Stimulated activated CD8-positive, alpha-beta memory T cell treated with anti-CD3 and anti-CD28 coated beads, Interleukin-4, amount 100 ng/mL, for 24 hours (primary cell): ENCODE measurements around the gene FGFRL1.

Experiments used
- DNase-seq: peaks from one replicate; pipeline ENCODE4 v3.0.0-alpha.2; 2020; ENCODE audit warnings: low read depth

FGFRL1 gene

DNA sequence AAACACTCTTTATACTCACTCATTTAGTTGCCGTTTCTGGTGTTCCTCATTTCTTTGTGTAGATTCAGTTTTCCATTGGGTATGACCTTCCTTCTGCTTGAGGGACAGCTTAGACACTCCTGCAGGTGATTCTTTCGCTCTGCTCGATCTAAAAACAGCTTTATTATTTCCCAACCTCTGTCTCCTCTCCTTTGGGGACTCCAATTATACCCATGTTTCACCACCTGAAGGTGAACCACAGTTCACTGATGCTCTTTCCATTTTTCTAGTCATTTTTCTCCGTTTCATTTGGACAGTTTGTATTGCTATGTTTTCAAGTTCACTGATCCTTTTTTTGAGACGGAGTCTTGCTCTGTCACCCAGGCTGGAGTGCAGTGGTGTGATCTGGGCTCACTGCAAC lies 4.6 kb upstream of the FGFRL1 start:
- no peak for DNase-seq

DNA sequence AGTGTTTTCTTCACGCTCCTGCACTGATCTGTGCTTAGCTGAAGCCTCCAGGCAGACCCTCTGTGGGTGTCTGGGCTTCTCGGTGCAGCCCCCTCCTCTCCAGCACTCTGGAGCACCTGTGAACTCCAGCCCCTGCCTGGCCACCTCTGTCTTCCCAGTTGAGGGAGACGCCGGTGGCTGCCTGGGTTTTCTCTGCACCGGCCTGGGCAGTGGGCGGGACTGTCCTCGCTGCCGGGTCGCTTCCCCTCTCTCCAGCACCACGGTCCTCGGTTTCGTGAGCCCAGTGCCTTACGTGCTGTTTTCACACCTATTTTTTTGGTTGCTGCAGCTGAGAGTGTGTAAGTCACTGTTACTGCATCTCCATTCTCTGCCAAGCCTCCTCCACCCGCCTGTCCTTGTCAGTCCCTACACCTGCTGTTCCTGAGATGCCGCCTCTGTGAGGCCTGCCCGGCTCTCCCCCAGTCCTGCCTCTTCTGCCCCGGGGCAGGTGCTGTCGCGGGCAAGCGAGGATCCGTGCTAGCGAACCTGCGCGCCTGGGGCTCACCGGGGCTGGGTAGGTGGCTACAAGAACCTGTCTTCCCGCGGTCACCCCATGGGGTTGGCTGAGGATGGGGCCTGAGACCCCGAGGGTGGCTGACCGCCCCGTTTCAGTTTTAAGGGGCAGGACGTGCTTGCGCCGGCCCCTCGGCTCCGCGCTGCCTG lies 2.4 kb upstream of the FGFRL1 start:
- DNase-seq: no peak

DNA sequence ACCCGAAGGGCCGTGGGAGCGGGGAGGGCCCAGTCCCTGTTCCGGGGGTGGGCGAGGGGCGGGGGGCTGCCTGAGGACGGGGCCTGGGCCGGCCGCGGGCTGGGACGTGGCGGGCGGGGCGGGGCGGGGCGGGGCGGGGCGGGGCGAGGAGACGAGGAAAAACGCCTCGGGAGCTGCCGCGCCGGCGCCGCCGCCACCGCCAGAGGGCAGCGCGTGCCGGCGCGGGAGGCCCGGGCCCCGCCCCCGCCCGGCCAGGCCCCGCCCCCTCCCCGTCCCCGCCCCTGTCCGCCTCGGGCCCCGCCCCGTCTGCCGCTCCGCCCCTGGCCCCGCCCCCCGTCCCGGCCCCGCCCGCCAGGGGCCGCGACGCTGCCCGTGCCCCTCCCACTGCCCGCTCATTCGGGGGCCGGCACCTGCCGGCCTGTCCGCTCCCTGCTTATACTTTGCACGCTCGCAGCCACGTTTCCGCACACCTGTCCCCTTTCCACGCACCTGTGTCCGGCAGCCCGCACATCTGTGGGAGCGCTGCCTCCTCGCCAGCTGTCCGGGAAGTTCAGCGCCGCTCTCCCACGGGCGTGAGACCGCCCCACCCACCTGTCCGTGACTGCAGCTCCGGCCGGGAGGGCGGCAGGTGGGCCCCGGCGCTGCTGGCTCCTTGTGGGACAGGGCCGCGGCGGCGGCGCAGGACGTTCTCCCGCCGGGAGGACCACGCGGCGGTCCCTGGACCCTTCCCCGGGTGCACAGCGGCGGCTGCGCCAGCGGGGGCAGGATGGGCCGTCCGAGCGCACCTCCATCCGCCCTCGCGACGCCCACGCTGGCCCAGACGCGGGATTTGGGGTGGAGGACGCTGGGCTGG lies 1.7 kb upstream of the FGFRL1 start:
- peak; percentile 60 for DNase-seq

DNA sequence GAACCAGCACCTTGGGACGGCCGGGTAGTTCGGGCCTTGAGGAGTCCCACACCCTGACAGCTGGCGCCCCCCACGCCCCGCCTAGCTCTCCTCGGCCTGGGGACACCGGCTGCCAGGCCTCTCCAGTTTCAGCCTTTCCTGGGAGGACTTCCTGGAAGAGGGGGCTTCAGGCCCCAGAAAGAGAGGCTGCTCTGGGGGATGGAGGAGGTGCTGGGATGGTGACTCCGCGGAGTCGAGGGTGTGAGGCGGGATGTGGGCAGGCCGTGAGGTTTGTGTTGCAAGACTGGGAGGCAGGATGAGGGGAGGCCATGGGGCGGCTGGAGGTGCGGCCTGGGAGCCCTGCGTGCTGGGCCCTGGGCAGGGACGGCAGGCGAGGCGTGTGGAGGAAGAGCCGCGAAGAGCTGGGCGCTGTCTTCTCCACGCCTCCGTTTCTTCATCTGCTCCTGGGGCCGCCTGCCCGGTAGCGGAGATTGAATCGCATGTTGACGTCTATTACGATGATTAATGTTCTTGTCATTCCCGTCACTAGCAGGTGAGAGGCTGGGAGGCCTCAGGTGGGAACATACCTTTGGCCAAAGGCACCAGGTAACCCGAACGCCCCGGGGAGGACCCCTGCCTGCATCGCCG lies 918 bp upstream of the FGFRL1 start:
- DNase-seq: peak; percentile 54

DNA sequence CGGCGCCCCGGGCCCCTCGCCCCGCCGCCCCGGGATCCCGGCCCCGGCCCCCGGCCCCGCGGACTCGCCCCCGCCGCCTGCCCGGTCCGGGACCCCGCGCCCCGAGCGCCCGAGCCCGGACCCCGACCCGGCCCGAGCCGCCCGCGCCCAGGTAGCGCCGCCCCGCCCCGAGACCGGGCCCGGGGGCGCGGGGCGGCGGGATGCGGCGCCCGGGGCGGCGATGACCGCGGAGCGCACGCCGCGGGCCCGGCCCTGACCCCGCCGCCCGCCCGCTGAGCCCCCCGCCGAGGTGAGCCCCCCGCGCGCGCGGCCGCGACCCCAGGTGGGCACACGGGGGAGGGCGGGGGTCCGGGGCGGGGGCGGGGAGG lies 224 bp downstream of the FGFRL1 start:
- no peak for DNase-seq

DNA sequence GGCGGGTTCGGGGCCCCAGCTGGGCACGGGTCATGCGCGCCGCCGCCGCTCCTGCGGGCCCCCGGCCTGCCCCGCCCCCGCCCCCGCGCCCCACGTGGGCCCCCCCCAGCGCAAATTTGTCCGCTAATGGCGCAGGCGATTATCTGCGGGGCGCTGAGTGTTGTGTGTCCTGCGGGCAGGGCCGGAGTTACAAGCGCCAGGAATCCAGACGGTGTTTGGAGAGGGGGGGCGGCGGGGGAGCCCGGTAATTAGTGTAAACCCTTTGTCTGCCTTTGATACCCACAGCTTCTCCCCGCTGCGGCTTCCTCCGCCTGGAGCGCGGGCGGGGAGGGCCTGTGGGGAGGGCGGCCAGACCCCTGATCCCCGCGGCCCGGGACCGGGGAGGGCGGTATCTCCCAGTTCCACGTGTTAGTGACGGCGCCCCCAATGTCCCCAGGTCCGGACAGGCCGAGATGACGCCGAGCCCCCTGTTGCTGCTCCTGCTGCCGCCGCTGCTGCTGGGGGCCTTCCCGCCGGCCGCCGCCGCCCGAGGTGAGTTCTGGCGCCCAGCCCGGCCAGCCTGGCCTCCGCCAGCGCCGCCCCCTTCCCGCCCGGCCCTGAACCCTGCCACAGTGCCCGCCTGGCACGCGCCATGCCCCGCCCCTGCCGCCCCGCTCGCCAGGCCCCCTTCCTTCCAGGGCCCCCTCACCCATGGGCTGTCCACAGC lies 761 bp downstream of the FGFRL1 start:
- DNase-seq: no peak

DNA sequence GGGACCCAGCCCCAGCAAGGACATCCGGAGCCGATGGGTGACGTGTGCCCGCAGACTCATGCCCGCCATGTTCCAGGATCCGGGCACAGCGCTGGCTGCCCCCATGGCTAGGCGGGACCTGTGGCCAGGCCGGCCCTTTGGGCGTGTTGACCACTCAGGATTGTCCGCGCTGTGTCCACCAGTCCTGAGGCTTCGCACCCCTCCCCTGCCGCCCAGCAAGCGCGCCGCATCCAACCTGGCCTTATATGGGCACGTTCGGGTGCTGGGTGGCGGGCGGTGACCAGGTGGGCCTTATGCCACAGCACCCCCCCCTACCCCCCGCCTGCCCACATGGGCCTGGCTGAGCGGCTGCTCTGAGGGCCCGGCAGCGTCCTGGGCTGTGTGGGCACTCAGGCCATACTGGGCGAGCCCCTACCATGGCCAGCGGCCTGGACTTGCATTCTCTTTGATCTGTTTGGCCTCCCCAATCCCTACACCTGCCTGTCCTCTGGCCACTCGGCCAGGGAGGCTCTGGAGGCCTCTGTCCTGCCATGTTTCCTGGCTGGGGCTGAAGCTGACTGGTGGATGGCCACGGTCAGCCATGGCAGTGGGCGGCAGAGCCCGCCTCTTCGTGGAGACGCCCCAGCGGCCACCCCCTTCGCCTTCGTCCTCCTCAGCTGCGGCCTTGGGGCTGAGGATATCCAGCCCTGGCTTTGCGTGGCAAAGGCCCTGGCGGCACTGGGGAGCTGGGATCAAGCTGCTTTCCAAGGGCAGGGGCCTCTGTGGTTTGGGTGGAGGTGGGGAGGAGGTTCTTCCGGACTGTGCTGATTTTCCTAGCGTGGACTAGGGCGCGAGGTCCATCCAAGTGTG lies 2.0 kb downstream of the FGFRL1 start:
- no peak for DNase-seq

DNA sequence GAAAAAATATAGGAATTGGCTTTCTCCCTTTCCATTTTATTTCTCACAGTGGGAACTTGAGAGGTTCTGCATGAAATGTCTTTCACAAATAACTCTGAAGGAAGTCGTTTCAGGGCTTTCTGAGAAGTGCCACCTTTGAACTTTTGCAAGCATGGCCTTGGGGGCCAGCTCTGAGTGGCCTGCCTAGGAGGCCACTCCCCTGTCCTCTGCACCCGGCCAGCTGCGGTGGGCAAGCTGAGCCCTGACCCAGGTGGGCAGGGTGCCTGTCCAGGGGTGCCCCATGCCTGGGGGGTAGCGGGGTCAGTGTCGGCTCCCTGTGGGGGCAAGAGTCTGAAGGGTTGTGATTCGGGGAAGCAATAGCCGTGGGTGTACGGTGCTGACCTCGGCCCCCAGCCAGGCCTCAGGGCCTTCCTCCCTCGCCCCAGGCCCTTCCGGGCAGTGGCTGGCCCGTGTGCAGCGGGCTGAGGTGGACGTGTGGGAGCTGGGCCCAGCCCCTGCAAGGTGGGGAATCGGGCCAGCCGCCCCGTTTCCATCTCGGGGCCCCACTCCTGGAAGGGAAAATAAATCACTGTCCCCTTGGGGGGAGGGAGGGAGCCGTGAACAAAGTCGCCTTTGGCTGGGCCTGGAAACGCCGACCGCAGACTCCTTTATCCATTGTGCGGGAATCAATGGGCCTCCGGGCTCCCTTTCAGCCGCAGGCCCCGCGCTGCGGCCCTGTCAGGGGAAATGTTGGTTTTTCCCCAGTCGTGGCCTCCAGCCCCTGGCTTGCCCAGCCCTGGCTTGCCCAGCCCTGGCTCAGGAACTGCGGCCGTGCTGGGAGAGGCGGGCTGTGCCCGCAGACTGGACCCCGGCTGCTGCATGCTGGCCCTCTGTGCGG lies 3.1 kb downstream of the FGFRL1 start:
- no peak for DNase-seq

DNA sequence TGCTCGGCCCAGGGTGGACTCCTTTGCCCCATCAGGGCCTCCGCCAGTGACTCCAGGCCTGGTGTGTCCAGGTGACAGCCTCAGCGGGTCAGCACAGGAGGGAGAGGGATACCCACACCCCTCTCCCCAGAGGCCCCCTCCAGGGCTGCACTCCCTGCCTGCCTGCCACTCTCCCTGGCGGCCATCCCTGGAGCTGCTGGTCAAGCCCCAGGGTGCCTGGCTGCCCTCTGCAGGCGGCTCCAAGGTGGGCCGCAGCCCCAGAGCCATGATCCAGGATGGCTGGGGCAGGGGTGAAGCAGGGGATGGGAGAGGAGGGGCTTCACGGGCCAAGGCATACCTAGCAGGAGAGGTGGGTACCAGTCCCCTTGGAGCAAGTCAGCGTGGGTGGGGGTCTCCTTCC lies 3.8 kb downstream of the FGFRL1 start:
- DNase-seq: no peak

DNA sequence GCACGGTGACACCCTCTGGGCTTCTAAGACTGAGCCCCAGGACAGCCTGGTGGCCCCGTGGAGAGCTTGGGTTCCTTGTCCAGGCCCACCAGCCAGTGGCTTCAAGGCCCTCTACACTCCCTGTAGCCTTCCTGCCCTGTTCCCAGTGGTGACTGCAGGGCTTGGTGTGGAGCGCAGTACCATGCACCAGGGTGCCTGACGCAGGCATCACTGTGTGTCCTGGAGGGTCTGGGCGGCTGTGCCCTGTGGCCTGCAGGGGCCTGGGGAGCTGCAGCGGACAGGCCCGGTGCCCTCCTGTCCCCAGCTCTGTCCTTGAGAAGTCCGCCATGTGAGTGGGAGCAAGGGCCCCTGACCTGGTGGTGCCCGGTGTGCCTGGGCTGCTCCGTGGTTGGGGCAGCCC lies 4.3 kb downstream of the FGFRL1 start:
- no peak for DNase-seq

DNA sequence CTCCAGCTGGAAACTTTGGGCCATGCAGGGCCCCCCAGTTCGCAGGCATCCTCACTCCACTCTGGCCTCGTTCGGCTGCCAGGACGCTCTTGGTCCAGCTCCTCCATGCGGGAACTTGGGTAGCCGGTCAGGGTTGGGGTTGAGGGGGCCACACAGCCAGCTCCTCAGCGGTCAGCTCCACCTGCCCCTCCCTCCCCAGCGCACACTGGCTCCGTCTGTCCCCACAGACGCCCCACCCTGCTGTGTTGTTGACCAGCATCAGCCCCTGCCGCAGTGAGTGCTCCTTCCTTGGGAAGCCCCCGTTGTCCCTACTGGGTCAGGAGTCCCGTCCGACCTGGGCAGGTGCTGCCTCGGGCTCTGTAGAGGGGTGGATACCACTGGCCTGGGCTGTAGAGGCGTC lies 5.8 kb downstream of the FGFRL1 start:
- no peak for DNase-seq

DNA sequence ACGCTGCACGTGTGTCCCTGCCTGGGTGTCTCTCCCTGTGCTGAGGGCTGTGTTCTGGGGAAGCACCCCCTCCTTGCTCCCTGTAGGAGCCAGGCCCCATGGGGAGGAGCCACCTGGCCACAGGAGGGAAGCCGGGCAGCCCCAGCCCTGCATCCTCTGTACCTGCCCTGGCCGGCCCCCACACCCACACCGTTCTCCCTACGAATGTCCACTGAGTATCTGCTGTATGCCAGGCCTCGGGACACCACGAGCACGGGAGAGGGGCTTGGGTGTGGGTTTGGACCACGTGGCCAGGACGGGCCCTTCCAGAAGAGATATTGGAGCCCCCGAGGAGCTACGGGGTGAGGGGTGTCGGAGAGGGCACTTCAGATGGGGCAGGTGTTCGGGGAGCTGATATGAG lies 6.3 kb downstream of the FGFRL1 start:
- DNase-seq: no peak

DNA sequence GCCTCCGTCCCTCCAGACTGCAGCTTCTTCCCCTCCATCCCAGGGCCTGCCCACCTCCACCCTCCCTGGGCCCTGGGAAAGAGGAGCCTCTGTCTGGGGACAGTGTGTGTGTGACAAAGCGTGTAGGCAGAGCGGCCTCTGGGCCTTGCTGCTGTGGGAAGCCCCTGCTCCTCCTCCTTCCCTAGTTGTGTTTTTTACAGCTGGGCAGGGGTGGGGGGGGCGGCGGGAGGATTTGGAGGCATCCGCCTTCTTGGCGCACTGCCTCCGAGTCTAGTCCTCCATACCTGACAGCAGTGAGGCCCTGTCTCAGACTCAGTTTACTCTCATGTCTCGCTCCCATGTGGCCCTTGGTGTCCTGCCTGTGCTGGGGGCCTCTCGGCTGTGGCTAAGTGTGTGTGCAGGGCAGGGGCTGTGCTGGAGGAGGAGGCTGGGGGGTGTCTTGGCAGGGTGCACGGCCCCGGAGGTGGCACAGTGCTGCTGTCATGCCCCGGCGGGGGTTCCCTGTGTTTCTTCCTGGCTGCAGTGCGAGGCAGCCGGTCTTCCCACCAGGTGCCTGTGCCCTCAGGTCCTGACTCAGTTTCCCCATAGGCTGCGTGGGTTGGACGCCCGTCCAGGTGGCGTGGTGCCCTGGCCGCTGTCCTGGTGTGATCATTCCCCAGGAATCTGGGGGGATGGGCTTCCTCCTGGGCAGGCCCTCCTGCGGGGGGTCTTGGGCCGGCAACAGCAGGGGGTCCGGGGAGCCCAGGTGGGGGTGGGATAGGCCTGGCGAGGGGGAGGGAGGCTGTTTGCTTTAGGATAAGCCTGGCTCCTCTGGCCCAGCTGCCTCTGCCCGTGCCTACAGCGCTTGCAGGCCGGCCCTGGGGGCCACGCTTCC lies 7.0 kb downstream of the FGFRL1 start:
- DNase-seq: no peak

DNA sequence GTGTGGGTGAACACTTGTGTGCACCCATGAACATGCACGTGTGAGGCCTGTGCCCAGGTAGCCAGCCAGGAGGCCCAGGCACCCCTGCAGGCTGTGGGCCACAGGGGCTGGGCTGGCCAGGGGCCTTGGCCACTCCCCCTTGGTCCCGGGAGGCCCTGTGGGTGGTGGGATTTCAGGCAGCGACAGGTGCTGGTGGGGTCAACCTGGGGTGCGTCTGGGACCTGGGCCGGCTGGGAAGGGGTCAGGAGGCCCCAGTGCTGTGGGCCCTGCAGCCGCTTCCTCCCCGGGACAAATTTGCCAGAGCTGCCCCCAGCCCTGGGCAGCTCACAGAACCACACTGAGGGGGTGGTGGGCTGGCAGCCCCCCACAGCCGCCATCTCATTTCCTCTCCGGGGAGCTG lies 7.9 kb downstream of the FGFRL1 start:
- DNase-seq: no peak

DNA sequence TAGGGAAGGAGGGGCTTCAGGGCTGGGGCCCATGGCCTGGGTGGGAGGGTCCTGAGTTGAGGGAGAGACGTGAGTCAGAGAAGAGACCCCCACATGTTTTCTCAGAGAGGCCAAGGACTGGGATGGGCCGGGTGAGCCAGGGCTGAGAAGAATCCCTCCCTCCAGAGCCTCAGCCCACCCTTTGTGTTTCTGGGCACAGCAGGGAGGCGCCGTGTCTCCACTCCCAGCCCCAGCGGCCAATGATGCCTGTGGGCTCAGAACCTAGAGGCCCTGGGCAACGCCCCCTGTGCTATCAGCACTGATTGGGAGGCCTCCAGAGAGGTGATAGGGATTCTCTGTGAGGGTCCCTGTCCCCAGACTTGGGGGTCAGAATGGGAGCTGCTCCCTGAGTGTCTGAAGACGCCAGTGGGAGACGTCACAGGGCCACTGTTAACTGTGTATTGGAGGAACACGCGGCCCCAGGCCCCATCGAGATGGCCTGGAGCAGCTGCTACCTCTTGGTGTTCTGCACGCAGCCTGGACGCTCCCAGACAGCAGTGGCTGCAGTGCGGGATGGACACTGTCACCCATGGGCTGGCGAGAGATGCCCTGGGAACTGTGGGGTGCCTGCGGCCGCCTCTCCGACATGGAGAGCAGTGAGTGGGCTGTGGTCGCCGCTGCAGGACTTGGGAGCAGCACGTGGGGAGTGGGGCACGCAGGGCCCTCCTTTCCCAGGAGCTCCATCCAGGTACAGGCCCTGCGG lies 8.5 kb downstream of the FGFRL1 start:
- no peak for DNase-seq

DNA sequence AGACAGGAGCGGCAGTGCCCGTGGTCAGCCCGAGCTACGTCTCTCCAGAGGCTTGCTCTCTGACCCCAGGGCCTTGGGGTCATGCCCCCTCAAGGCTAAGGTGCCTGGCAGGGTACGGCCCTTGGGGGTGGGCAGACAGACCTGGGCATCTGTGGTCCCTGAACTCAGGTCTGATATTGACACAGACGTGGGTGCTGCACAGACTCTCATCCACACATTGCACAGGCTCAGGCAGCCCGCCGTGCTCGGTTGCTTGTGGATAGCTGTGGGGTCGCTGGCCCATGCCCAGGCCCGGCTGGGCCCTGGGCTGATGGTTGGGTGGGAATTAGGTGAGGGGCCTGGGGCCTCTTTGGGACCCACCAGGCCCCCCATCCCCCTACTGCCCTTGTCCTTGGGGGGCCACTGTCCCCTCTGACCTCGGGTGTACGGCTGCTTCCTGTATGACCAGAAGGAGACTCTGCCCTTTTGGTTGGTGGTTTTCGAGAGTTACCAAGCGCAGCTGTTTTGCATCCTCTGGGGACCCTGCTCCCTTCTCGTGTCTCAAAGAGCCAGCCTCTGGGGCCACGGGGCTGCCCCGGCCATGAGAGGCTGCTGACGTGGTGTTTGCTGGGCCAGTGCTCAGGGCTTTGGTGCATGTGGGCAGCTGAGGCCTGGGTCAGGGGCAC lies 10.1 kb downstream of the FGFRL1 start:
- DNase-seq: no peak

DNA sequence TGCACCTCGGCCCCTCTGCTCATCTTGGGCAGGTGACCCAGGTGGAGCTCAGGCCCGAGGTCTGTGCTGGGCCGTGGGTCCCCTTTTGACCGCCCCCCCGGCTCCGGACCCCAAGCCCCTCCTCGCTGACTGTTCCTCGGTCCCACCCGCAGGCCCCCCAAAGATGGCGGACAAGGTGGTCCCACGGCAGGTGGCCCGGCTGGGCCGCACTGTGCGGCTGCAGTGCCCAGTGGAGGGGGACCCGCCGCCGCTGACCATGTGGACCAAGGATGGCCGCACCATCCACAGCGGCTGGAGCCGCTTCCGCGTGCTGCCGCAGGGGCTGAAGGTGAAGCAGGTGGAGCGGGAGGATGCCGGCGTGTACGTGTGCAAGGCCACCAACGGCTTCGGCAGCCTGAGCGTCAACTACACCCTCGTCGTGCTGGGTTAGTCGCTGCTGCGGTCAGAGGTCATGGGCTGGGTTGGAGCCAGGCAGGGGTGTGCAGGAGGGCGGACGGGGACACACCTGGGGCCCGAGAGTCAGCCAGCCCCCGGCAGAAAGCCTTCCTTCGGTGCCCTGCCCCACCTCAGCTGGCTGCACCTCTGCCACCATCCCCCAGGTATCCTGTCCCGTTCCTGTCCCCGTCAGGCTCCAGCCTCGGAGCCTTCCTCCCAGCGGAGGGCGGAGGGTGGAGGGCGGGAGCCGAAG lies 10.8 kb downstream of the FGFRL1 start:
- no peak for DNase-seq

DNA sequence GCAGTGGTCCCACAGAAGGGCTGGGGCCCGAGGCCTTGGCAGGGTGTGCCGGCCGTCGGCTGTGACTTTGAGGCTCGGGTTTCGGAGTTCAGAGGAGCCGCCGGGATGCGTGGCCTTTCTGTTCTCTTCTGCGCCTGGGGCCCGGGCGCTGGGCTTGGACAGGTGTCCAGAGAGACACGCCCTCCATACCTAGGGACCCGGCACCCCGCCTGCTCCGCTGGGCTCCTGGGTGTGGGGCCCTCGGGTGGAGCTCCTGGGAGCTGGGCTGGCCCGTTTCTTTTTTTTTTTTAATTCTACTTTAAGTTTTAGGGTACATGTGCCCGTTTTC lies 11.3 kb downstream of the FGFRL1 start:
- no peak for DNase-seq
